Activated CD4-positive, alpha-beta T cell treated with anti-CD3 and anti-CD28 coated beads, Interleukin-2, amount 50 U/mL, for 4 hours (primary cell): ENCODE measurements around the gene CCDC124.

Source experiments
- DNase-seq, 2 experiments: peaks; one replicate each; pipeline ENCODE4 v3.0.0-alpha.2; 2020

Gene CCDC124

GRCh38 chr19:17989425-17990094 is 56.7 kb downstream of the CCDC124 start:
- no peak for DNase-seq

GRCh38 chr19:17993076-17993813 is 60.4 kb downstream of the CCDC124 start:
- no peak for DNase-seq
